NT2/D1 (cell line): ENCODE data around the gene MAN1A2.

ENCODE experiments used
- SUZ12 ChIP-seq: IDR thresholded peaks from 2 replicates; pipeline ENCODE4 v1.6.1; 2011; ENCODE audit not compliant: insufficient read length, insufficient read depth; ENCODE audit errors: extremely low read depth
- YY1 ChIP-seq: IDR thresholded peaks from 2 replicates; pipeline ENCODE4 v1.6.1; 2011; ENCODE audit not compliant: insufficient read length, insufficient read depth
- ZNF274 ChIP-seq: IDR thresholded peaks from 2 replicates; pipeline ENCODE4 v1.6.1; 2011; ENCODE audit warnings: mild to moderate bottlenecking, low read depth, low read length

GRCh38 chr1:117425050-117425734, 57.9 kb downstream of the MAN1A2 start:
- TF ChIP-seq YY1 (no peak), ZNF274 (no peak), SUZ12 (no peak)
